Nephron (organoid): ENCODE data around the gene GMDS.
A peak's percentile ranks its signal among the peaks of the same experiment; 100 is the strongest.

Experiments
- H3K27ac Mint-ChIP-seq, 3 experiments: 2 replicates each; pipeline ENCODE4 v1.8.0; 2020; ENCODE audit warnings: mixed read lengths in 3 of 3, mild to moderate bottlenecking in 2 of 3, moderate library complexity in 1 of 3
- H3K27me3 Mint-ChIP-seq: 2 replicates; pipeline ENCODE4 v1.8.0; 2021; ENCODE audit warnings: low read depth, mild to moderate bottlenecking, moderate library complexity, mixed read lengths
- H3K36me3 Mint-ChIP-seq: 2 replicates; pipeline ENCODE4 v1.8.0; 2020; ENCODE audit warnings: low read depth, mixed read lengths
- H3K4me1 Mint-ChIP-seq: 2 replicates; pipeline ENCODE4 v1.8.0; 2020; ENCODE audit warnings: mixed read lengths
- H3K4me3 Mint-ChIP-seq, 3 experiments: 2 replicates each; pipeline ENCODE4 v1.8.0; 2020; ENCODE audit warnings: mild to moderate bottlenecking in 3 of 3, mixed read lengths in 3 of 3, moderate library complexity in 2 of 3
- H3K9me3 Mint-ChIP-seq: 2 replicates; pipeline ENCODE4 v1.8.0; 2020; ENCODE audit warnings: mixed read lengths
- TF ChIP-seq, protein P1 (sequence below), 3 experiments: fragments of 200-600 bp; sonication (generic); IDR thresholded peaks; one replicate each; pipeline ENCODE4 v1.5.0; 2021; ENCODE audit warnings: antibody characterized with exemption in 3 of 3; ENCODE audit not compliant: unreplicated experiment in 3 of 3

The GMDS gene

DNA sequence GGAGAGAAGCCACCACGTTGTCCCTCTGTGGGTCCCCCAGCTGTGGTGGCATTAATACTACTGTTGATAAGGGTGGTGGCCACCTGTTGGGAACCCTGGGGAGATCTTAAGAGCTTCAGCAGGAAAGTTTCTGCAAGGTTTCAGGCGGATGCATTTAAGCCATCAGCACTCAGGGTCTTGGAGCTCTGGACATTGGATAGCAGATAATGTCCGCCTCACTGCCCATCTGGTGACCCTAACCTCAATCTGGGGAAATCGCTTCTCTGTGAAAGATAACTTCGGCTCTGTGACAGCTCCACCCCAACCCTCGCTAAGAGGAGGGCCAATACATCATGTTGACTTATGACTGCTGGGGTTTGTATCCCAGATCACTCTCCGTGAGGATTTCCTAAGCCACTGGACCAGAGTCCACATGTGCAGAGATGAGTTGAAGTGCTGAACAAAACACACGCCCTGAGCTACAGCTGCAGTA lies 542.8 kb downstream of the GMDS start:
- Mint-ChIP-seq H3K4me1 (peaks cover 31% of the 10 kb centered on the region), H3K4me3 (no peak overlapping the region), H3K27ac (peak overlapping the region in 2 of 3 experiments; percentile 0 to 56), H3K27me3 (peaks cover 15% of the 10 kb centered on the region), H3K9me3 (no peaks in the 10 kb centered on the region), H3K36me3 (no peaks in the 10 kb centered on the region)
- TF ChIP-seq, protein P1, sequence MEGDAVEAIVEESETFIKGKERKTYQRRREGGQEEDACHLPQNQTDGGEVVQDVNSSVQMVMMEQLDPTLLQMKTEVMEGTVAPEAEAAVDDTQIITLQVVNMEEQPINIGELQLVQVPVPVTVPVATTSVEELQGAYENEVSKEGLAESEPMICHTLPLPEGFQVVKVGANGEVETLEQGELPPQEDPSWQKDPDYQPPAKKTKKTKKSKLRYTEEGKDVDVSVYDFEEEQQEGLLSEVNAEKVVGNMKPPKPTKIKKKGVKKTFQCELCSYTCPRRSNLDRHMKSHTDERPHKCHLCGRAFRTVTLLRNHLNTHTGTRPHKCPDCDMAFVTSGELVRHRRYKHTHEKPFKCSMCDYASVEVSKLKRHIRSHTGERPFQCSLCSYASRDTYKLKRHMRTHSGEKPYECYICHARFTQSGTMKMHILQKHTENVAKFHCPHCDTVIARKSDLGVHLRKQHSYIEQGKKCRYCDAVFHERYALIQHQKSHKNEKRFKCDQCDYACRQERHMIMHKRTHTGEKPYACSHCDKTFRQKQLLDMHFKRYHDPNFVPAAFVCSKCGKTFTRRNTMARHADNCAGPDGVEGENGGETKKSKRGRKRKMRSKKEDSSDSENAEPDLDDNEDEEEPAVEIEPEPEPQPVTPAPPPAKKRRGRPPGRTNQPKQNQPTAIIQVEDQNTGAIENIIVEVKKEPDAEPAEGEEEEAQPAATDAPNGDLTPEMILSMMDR (IDR thresholded peaks at IDR 0.05; ENCODE audit: unreplicated experiment in 3 of 3), result no peak

DNA sequence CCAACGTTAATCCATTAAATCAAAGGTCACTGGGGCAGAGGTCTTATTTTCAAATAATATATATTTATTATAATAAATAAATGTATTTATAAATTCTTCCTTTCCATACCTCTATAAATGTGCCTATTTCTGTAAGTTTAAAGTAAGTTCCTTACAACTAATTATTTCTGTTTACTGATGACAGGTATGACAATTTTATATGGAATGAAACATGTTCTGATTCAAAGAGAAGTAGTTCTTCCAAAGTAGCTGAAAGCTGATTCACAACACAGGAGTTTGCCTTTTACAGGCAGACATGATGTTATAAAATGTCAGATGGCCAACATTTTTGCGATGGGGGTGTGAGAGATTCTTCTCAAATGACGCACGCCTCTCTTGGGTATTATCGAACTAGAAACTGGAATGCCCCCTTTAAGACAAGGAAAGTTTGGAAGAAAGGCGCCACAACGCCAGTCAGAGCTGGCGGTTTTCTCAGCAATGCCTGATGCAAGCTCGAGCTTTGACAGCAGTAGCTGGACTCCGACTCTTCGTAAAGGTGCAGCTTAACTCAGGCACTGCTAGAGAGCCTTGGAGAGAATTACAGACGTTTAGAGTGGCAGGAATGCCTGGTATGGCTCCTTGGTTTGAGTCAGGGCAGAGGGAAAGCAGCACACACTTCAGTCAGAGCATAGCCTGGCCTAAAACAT lies 543.6 kb downstream of the GMDS start:
- Mint-ChIP-seq H3K27me3 (peaks cover 18% of the 10 kb centered on the region), H3K36me3 (no peaks in the 10 kb centered on the region), H3K4me3 (peak overlapping the region in 1 of 3 experiments; percentile 3), H3K9me3 (no peaks in the 10 kb centered on the region), H3K4me1 (peaks cover 31% of the 10 kb centered on the region), H3K27ac (peak overlapping the region in 2 of 3 experiments; percentile 0 to 56)
- TF ChIP-seq, protein P1 (IDR thresholded peaks at IDR 0.05; ENCODE audit: unreplicated experiment in 3 of 3), result no peak

DNA sequence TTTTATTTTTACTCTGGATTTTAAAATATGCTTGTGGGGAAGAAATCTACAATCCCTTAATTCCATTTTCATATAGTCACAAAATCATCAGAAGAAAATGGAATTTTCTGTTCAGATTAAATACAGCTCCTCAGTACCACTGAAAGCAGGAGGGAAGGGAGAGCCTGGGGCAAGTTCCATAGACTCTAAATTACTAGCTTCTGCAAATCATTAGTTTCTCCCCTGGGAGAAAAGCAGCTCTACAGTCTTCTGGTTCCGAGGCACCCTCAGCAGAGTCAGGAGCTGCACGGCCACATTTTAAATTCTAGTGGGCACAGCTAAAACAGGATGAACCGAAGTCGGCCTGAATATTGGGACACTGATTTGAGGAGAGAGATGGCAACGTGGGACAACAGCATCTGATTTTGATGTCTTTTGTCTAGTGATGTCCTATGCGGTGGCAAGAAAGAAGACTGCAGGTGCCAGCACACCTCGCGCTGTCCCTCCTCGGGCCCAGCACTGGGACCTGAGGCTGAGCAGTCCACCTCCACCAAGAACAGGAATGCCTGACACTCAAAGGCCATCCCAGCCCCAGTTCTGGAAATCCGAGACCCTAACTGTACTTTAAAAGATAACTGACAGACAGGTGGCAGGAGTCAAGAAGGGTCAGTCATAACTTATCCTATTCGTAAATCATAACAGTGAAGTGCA lies 545.0 kb downstream of the GMDS start:
- TF ChIP-seq, protein P1 (IDR thresholded peaks at IDR 0.05; ENCODE audit: unreplicated experiment in 3 of 3), result no peak
- no peaks in the 10 kb centered on the region for H3K9me3 Mint-ChIP-seq
- no peak overlapping the region for H3K27ac Mint-ChIP-seq
- no peaks in the 10 kb centered on the region for H3K36me3 Mint-ChIP-seq
- peaks cover 19% of the 10 kb centered on the region for H3K27me3 Mint-ChIP-seq
- H3K4me3 Mint-ChIP-seq, result no peak overlapping the region
- peaks cover 31% of the 10 kb centered on the region for H3K4me1 Mint-ChIP-seq

DNA sequence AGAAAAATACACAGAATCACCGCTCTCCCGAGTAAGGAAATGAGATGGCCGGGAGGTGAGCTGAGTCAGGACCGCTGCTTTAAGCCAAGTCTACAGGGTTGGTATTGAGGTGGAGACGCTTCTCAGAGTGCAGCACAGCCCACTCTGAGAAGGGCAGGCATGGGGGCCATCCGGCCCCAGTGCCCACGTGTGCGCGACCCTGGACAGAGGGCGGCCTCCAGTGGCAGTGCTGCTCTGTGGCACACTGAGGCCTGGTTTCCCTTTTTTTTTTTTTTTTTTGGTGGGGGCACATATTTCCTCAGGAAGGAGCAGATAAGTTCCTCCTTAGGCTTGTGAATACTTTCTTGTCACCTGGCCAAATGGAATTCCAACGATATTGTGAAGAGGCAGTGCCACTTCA lies 546.9 kb downstream of the GMDS start:
- Mint-ChIP-seq H3K4me3 (no peak overlapping the region), H3K27ac (no peak overlapping the region), H3K4me1 (peaks cover 31% of the 10 kb centered on the region), H3K27me3 (peaks cover 15% of the 10 kb centered on the region), H3K9me3 (no peaks in the 10 kb centered on the region), H3K36me3 (no peaks in the 10 kb centered on the region)
- TF ChIP-seq, protein P1 (IDR thresholded peaks at IDR 0.05; ENCODE audit: unreplicated experiment in 3 of 3), result no peak

DNA sequence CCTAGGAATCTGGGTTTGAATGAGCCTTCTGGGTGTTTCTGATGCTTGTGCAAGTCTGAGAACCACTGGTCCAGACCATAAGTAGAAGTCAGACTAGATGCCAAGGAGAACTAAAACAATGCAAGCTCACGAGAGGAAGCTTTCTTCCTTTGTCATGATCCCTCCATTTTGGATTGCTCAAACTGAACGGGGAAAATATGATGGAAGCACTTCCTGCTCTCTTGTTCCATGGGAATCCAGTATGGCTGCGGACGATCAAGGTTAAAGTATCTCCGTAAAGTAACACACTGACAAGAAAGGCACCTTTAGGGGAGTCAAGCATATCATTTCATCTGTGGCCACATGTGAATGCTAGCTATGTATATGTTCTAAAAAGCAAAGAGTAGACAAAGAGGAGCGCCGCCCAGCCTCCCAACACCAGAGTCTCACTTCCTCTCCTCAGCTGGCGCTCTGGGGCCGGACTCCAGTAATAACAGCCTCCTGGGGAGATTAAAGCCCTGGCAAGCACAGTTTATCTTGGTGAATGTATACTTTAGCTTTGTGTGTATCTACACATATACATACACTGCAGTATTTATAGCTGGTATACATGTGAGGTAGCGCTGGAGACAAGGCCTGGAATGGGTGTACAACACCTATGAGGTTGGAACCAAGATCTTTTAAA lies 547.6 kb downstream of the GMDS start:
- Mint-ChIP-seq H3K4me1 (peaks cover 27% of the 10 kb centered on the region), H3K27me3 (peaks cover 11% of the 10 kb centered on the region), H3K4me3 (no peak overlapping the region), H3K9me3 (peaks cover 4% of the 10 kb centered on the region), H3K27ac (no peak overlapping the region), H3K36me3 (no peaks in the 10 kb centered on the region)
- TF ChIP-seq, protein P1 (IDR thresholded peaks at IDR 0.05; ENCODE audit: unreplicated experiment in 3 of 3), result no peak
